Measurements from ENCODE around the gene KIF2B.

GRCh38 chr17:53797501-53797900 is 25.2 kb upstream of the KIF2B start:
- TF ChIP-seq CTCF (IDR thresholded peaks at IDR 0.05) (no peak), POLR2A (IDR thresholded peaks at IDR 0.05) (no peak)

Measured in lower leg skin (tissue), 3 donors.